ENCODE data around the gene ZNF726.
"Not testable (repeated sequence)": the region's sequence is repeated elsewhere in the genome, so short reads cannot be mapped to it uniquely, and the experiment has no call there.

ZNF726 gene

GRCh38 chr19:23914402-23915286 is at the start of gene ZNF726:
TSS of gene ZNF726 (plus strand) at chr19:23914886. CDS start at chr19:23914995, 109 bp downstream.
- DNase-seq = peak; percentile 61 to 80

DNA sequence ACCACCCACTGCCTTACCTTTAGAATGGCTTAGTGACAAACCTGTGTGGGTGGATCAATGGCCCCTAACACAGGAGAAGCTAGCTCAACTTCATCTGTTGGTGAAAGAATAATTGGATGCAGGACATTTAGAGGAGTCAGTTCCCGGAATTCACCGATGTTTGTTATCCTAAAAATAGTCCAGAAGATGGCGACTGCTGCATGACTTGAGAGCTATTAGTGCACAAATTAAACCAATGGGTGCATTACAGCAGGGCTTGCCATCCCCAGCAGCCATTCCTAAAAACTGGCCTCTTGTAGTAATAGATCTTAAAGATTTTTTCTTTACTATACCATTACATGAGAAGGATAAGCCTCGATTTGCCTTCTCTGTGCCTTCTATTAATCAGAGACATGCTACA is 46.8 kb upstream of the ZNF726 start:
- DNase-seq = peak in 1 of 2 experiments; percentile 26

DNA sequence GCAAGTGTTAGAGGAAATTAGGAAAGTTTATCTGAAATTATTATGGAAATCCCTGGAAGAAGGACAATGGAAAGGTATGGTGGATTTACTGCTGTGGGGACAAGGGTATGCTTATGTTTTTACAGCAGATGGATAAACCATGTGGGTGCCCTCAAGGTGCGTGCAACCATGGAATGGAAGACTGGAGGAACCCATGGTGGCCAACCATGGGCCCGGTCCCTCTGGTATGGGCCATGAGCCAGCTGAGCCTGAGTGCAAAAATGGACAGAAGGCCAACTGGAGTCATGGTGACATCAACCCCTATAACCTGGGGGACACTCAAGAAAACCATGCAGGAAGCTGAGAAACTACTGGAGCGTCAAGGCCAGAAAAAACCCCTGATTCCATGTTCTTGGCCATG is 46.1 kb upstream of the ZNF726 start:
- DNase-seq = no peak

DNA sequence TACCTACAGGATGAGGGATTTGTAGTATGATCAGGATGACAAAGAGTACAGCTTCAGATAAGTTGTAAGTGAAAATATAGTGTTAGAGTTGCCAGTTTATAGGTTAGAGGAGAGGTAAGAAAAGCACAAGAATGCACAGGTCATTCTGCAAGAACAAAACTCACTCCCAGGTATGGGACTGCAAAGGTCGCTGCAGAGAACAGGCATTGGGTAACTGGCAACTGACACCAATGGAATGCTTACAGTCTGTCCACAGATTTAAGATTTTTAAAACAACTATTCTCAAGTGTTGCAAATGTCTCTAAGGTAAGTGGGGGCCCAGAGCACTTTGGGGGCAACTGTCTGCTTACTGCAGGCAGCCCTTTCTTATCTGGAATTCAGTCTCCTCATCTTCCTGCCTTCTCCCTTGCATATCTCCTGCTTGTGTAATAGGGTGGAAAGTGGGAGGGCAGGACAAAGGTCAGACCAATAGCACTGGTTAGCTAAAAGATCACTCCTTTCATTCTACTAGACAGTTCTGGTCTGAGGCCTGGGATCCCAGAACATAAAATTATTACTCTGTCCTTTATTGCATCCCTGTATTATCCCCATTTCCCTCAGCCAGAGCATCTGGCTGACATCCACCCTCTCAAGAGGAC is 42.3 kb upstream of the ZNF726 start:
- no peak for DNase-seq

- no peak for DNase-seq
Observed at GRCh38 chr19:23876261-23876660, 38.4 kb upstream of the ZNF726 start.

- DNase-seq = not testable (repeated sequence)
Observed at GRCh38 chr19:23876756-23877155, 37.9 kb upstream of the ZNF726 start.

DNA sequence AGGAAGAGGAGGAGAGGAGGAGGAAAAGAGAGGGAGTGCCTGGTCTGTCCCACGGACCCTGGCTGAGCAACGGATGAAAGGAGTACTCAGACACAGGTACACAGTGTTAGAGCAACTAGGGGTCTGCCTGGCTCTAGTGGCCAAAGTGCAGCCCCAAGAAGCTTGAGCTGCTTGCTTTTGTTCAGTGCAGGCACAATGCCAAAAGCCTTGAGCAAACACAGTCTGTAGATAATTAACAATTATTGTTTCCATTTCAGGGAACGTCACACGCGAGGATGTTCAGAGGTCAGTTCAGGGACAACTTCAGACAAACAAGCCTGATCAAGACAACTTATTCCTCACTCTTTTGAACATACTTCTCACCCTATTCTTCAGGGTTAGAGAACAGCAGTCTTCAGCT is 32.2 kb upstream of the ZNF726 start:
- no peak for DNase-seq

- no peak for DNase-seq
Observed at GRCh38 chr19:23884363-23884762, 30.3 kb upstream of the ZNF726 start.

DNA sequence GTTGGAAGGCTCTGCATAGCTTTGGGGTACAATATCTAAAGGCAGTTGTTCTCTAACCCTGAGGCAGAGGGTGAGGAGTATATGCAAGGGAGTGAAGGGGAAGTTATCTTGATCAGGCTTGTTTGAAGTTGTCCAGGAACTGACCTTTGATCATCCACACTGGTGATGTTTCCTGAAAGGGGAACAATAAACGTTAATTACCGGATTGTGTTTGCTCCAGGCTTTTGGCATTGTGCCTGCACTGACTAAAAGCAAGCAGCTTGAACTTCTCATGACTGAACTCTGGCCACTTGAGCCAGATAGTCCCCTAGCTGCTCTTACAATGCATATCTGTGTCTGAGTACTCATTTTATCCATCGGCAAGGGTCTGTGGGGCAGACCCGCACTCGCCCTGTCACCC is 27.0 kb upstream of the ZNF726 start:
- no peak for DNase-seq

- DNase-seq = not testable (repeated sequence)
Observed at GRCh38 chr19:23896096-23896495, 18.6 kb upstream of the ZNF726 start.

DNA sequence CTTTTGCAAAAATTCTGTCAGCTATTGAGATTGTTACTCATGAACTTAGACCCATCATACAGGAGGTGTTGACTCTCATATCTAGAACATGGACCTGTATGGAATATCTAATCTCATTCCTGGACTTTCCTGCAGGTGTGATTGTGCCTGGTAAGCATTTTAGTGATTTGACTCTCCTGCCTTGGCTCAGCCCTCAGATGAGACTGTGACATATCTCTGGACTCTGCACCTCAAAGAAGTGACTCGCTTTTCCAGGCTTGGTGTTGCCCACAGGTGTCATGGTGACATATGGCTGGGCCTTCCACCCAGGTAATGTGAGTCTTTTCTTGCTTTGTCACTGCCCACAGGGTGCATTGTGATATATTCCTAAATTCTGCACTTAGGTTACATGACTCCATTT is 17.8 kb upstream of the ZNF726 start:
- no peak for DNase-seq

- no peak for DNase-seq
Observed at GRCh38 chr19:23901360-23901759, 13.3 kb upstream of the ZNF726 start.

GRCh38 chr19:23904406-23904805 is 10.3 kb upstream of the ZNF726 start:
- DNase-seq = no peak

DNA sequence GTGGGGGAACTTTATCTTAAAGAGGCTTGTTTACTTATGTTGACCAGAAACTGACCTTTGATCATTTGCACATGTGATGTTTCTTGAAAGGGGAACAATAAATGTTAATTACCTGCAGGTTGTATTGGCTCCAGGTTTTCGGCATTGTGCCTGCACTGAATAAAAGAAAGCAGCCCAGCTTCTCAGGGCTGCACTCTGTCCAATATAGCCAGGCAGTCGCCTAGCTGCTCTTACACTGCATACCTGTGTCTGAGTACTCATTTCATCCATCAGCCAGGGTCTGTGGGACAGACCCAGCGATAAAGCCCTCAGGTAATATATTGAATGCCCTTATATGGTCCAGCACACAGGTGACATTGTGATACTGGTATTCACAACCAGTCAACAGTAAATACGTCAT is 8.9 kb upstream of the ZNF726 start:
- DNase-seq = no peak

DNA sequence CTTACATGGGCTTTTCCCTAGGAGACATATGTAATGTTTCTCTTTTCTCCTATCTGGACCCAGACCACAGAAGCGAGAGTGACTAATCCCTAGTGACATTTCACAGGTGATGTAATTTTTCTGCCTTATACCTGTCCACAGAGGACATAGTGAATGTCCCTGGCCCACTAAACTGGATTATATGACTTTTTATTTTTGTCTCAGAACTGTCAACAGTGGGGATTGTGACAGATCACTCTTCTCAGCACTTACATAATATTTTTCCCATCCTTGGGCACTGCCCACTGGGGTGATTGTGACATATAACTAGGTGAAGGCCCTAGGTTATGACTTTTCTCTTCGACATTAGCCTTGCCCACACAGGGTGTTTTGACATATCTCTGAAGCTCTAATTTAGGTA is 7.9 kb upstream of the ZNF726 start:
- DNase-seq = no peak

- DNase-seq = no peak
Observed at GRCh38 chr19:23908165-23908564, 6.5 kb upstream of the ZNF726 start.

DNA sequence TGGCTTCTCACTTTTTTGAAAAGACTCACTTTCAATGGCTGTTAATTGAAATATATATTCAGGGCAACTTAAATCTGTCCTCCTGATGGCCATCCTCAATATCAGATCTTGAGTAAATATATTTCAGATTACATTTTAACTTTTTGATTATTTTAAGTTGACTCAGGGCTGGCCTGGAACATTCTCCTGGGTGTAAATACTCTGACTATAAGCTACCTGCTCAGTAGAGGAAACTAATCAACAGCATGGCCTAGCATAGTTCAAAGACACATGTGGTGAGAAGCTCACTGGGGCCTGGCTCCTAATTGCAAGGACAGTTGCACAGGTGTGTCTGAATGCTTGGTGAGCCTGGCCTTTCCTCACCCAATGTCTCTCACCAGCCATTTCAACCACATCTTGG is 5.5 kb upstream of the ZNF726 start:
- DNase-seq = no peak

GRCh38 chr19:23913931-23914330 is 755 bp upstream of the ZNF726 start:
- no peak for DNase-seq

DNA sequence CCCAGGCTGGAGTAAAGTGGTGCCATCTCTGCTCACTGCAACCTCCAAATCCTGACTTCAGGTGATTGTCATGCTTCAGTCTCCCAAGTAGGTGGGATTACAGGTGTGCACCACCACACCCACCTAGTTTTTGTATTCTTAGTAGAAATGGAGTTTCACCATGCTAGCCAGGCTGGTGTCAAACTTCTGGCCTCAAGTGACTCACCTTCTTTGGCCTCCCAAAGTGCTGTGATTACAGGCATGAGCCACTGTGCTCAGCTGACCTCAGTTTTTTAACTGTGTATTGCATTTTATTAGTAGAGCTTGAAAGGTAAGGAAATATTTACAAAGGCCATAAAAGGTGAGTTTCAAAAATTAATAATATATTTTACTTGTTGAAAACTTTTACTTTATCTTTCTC is 2.3 kb downstream of the ZNF726 start:
- DNase-seq = no peak

GRCh38 chr19:23917856-23918255 is 3.2 kb downstream of the ZNF726 start:
- DNase-seq = no peak

DNA sequence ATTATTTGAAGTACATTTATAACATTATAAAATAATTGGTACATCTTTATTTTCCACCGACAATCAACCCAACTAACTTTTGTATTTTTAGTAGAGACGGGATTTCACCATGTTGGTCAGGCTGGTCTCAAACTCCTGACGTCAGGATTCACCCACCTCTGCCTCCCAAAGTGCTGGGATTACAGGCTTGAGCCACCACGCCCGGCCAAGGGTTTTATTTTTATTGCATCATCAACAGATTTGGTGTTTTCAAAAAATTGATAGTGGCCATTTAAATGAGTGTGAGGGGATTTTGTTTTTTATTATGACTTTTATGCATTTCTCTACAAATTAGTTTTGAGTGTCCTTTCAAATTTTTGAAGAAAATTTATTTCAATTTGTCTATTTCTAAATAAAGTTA is 10.6 kb downstream of the ZNF726 start:
- DNase-seq = no peak

GRCh38 chr19:23932878-23933277 is 18.2 kb downstream of the ZNF726 start:
- no peak for DNase-seq

DNA sequence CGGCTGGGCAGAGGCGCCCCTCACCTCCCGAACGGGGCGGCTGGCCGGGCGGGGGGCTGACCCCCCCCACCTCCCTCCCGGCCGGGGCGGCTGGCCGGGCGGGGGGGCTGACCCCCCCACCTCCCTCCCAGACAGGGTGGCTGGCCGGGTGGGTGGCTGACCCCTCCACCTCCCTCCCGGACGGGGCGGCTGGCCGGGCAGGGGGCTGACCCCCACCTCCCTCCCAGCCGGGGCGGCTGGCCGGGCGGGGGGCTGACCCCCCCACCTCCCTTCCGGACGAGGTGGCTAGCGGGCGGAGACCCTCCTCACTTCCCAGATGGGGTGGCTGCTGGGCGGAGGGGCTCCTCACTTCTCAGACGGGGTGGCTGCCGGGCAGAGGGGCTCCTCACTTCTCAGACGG is 22.3 kb downstream of the ZNF726 start:
- not testable (repeated sequence) for DNase-seq

- DNase-seq = no peak
Observed at GRCh38 chr19:23943411-23943810, 28.7 kb downstream of the ZNF726 start.
